HG03095 (cell line): ENCODE results near the gene PLG.
"Not testable (repeated sequence)": the region's sequence is repeated elsewhere in the genome, so short reads cannot be mapped to it uniquely, and the experiment has no call there.

Experiments used
- ATAC-seq: cut with Tn5 transposase; IDR thresholded peaks from one replicate; pipeline ENCODE4 v1.9.1; 2021; ENCODE audit warnings: moderate library complexity; ENCODE audit not compliant: unreplicated experiment

Gene PLG

GRCh38 chr6:160774399-160774798 lies 72.4 kb downstream of the PLG start:
- ATAC-seq = no peak

- ATAC-seq = no peak
Observed at GRCh38 chr6:160775792-160776580, 73.9 kb downstream of the PLG start.

GRCh38 chr6:160779095-160779494 lies 77.1 kb downstream of the PLG start:
- not testable (repeated sequence) for ATAC-seq

GRCh38 chr6:160780656-160781055 lies 78.6 kb downstream of the PLG start:
- ATAC-seq = not testable (repeated sequence)

GRCh38 chr6:160781298-160781697 lies 79.3 kb downstream of the PLG start:
- no peak for ATAC-seq

GRCh38 chr6:160782228-160782627 lies 80.2 kb downstream of the PLG start:
- ATAC-seq = no peak

GRCh38 chr6:160783741-160784140 lies 81.7 kb downstream of the PLG start:
- no peak for ATAC-seq

- ATAC-seq = not testable (repeated sequence)
Observed at GRCh38 chr6:160788126-160788525, 86.1 kb downstream of the PLG start.

GRCh38 chr6:160788806-160789205 lies 86.8 kb downstream of the PLG start:
- no peak for ATAC-seq

- no peak for ATAC-seq
Observed at GRCh38 chr6:160789263-160790027, 87.4 kb downstream of the PLG start.

GRCh38 chr6:160790028-160790792 lies 88.2 kb downstream of the PLG start:
- ATAC-seq = no peak

- ATAC-seq = peak; percentile 53
Observed at GRCh38 chr6:160791459-160791858, 89.4 kb downstream of the PLG start.

- peak; percentile 30 for ATAC-seq
Observed at GRCh38 chr6:160791981-160792418, 90.0 kb downstream of the PLG start.

- ATAC-seq = no peak
Observed at GRCh38 chr6:160792708-160793107, 90.7 kb downstream of the PLG start.

- no peak for ATAC-seq
Observed at GRCh38 chr6:160793652-160794051, 91.6 kb downstream of the PLG start.

GRCh38 chr6:160795721-160796120 lies 93.7 kb downstream of the PLG start:
- ATAC-seq = no peak

- ATAC-seq = no peak
Observed at GRCh38 chr6:160798625-160799024, 96.6 kb downstream of the PLG start.

- no peak for ATAC-seq
Observed at GRCh38 chr6:160799801-160800506, 97.9 kb downstream of the PLG start.

- ATAC-seq = no peak
Observed at GRCh38 chr6:160801418-160801817, 99.4 kb downstream of the PLG start.

GRCh38 chr6:160802049-160802448 lies 100.0 kb downstream of the PLG start:
- not testable (repeated sequence) for ATAC-seq
